Thoracic aorta (tissue), 2 donors: ENCODE results near the gene MZB1. TPM values are rescaled to one million over a fixed set of nuclear protein-coding genes. Genes with fewer than 3 reads are reported as not detected.

Experiments
- ATAC-seq: fragments of 150-250 bp; one replicate; pipeline ENCODE4 v1.8.0; 2017; ENCODE audit warnings: low read depth; ENCODE audit not compliant: insufficient number of reproducible peaks, low FRiP score
- DNase-seq: peaks from one replicate; pipeline ENCODE4 v3.0.0-alpha.2; 2020; ENCODE audit warnings: low spot score
- H3K27ac ChIP-seq, 2 donors: fragments of 200-600 bp; sonication (generic); 1 replicate in 1 of 2; 2 replicates in 1 of 2; pipeline ENCODE4 v1.5.1; 2016; ENCODE audit warnings: mild to moderate bottlenecking in 2 of 2, moderate library complexity in 2 of 2
- H3K27me3 ChIP-seq: fragments of 200-600 bp; sonication (generic); replicated peaks from 2 replicates; pipeline ENCODE4 v1.6.0; 2016; ENCODE audit warnings: mild to moderate bottlenecking; ENCODE audit not compliant: insufficient read depth
- H3K36me3 ChIP-seq: fragments of 200-600 bp; sonication (generic); one replicate; pipeline ENCODE4 v1.5.1; 2016
- H3K4me1 ChIP-seq, 2 donors: fragments of 200-600 bp; sonication (generic); 1 replicate in 1 of 2; 2 replicates in 1 of 2; pipeline versions ENCODE4 v1.5.1 to v1.6.0; 2016; ENCODE audit warnings: low read depth in 2 of 2, mild to moderate bottlenecking in 1 of 2; ENCODE audit not compliant: control insufficient read depth in 1 of 2
- H3K4me3 ChIP-seq: fragments of 200-600 bp; sonication (generic); 2 replicates; pipeline ENCODE4 v1.5.1; 2016; ENCODE audit warnings: mild to moderate bottlenecking
- H3K9me3 ChIP-seq: fragments of 200-600 bp; sonication (generic); 2 replicates; pipeline ENCODE4 v1.5.1; 2016
- total RNA-seq, 2 donors: library from RNA; depleted of rRNA; stranded (reverse); fragments of >200 nt; gene quantifications; one replicate each; pipeline versions ENCODE4 v1.1.0 to v1.2.3, GENCODE V29; 2016
- TF ChIP-seq, protein P1 (sequence below): fragments of 200-600 bp; sonication (generic); IDR thresholded peaks from one replicate; pipeline ENCODE4 v1.5.1; 2019; ENCODE audit warnings: antibody characterized with exemption

The MZB1 gene
- total RNA-seq, 2 donors from 2014 or later = not detected

DNA sequence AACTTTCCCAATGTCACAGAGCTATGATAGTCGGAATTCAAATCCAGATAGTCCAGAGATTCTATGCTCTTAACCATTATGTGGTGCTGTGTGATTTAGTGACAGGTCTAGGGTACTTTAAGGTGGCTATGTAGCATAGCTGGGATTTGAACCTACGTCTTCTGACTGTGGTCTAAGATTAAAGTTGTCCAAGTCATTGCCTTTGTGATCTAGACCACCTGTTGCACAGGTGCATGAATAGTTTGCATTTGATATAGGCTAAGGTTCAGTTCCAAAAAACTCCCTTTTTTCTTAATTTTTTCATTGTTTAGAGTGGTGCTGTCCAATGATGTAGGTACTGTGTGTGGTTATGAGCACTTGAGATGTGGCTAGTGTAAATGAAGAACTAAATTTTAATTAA lies 45.5 kb downstream of the MZB1 start:
- Histone ChIP-seq H3K9me3 (no peaks in the 10 kb centered on the region), H3K27ac (no peak overlapping the region), H3K4me3 (no peak overlapping the region), H3K36me3 (no peaks in the 10 kb centered on the region), H3K27me3 (no peaks in the 10 kb centered on the region), H3K4me1 (peaks cover 23 to 32% of the 10 kb centered on the region in 2 donors)
- DNase-seq (no peak), ATAC-seq (no peak)
- TF ChIP-seq, protein P1, sequence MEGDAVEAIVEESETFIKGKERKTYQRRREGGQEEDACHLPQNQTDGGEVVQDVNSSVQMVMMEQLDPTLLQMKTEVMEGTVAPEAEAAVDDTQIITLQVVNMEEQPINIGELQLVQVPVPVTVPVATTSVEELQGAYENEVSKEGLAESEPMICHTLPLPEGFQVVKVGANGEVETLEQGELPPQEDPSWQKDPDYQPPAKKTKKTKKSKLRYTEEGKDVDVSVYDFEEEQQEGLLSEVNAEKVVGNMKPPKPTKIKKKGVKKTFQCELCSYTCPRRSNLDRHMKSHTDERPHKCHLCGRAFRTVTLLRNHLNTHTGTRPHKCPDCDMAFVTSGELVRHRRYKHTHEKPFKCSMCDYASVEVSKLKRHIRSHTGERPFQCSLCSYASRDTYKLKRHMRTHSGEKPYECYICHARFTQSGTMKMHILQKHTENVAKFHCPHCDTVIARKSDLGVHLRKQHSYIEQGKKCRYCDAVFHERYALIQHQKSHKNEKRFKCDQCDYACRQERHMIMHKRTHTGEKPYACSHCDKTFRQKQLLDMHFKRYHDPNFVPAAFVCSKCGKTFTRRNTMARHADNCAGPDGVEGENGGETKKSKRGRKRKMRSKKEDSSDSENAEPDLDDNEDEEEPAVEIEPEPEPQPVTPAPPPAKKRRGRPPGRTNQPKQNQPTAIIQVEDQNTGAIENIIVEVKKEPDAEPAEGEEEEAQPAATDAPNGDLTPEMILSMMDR = no peak

GRCh38 chr5:139343476-139343875 lies 46.2 kb downstream of the MZB1 start:
- no peak for DNase-seq
- Histone ChIP-seq H3K4me1 (peaks cover 20 to 32% of the 10 kb centered on the region in 2 donors), H3K27ac (no peak overlapping the region), H3K9me3 (no peaks in the 10 kb centered on the region), H3K36me3 (no peaks in the 10 kb centered on the region), H3K27me3 (no peaks in the 10 kb centered on the region), H3K4me3 (peak overlapping the region; percentile 91)
- ATAC-seq = no peak
- TF ChIP-seq, protein P1 = no peak

- no peaks in the 10 kb centered on the region for H3K36me3 ChIP-seq
- no peaks in the 10 kb centered on the region for H3K27me3 ChIP-seq
- no peak for ATAC-seq
- H3K4me3 ChIP-seq = peak overlapping the region; percentile 91
- TF ChIP-seq, protein P1 = no peak
- H3K9me3 ChIP-seq = no peaks in the 10 kb centered on the region
- H3K27ac ChIP-seq = peak overlapping the region; percentile 95 to 97
- no peak for DNase-seq
- peaks cover 17 to 32% of the 10 kb centered on the region in 2 donors for H3K4me1 ChIP-seq
These were observed 47.3 kb downstream of the MZB1 start for GRCh38 chr5:139342423-139342723.

DNA sequence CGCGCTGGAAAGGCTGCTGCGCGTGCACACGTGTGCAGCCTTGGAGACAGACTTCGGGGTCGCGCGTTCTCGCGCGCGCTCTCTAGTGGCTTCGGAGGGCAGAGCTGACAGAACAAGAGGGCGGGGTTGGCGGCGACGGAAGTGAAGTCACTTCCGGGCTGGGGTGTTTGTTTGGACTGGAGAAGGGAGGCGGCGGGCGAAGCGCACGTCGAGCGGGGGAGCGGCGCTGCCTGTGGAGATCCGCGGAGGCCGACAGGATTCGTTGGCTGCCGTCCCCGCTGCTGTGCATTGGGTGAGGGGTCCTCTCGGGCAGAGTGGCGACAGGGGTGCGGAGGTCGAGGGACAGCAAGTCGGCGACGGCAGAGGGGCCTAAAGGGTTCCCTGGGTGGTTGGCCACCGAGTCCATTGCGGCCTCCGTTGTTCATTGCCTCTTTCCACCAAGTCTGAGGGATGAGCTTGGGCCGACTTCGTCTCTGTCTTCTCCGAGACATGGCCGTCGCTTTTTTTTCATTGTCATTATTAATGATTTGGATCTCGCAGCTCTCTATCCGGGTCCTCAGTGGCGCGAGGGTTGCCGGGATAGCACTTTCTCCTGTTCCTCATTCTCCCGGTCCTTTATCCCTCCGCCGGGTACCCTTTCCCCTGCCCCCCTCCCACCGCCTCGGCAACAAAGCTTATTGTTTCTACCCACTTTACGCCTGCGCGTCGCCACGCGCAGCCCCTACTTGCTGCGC lies 47.9 kb downstream of the MZB1 start, which contains the start of gene PAIP2:
Gene PAIP2 (plus strand): TSS at position 166 of the 734 bp plus-strand sequence. CDS start 21,931 bp downstream, outside the sequence.
- Histone ChIP-seq H3K27ac (peak within 1 kb of the TSS; percentile 95 to 97), H3K27me3 (no peaks in the 10 kb centered on the region), H3K36me3 (no peaks in the 10 kb centered on the region), H3K4me1 (peaks cover 17 to 36% of the 10 kb centered on the region in 2 donors), H3K9me3 (no peaks in the 10 kb centered on the region), H3K4me3 (peak within 1 kb of the TSS; percentile 91)
- TF ChIP-seq, protein P1 = peak; percentile 60
- DNase-seq (peak; percentile 95), ATAC-seq (peak; percentile 93)

DNA sequence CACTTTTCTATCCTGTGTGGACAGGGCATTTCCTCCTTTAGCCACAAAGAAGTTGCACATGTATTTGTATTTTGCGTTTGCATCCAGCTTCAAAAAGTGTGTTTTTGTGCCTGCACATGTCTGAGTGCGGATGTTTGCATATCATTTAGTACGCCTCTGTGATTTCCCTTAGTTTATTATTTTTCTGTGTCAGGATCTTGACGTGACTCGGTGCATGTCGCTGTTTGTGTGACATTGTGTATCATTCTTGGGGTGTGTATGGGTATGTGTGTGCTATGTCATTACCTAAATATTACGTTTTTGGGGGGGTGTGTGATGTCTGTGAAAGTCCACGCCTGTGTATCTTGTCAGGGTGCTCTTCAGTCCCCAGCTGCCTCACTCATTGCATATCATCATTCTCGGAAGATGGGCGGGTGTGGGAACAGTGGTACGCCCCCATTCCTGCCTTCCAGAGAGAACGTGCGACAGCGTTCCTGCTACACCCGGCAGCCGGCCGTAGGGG lies 48.5 kb downstream of the MZB1 start:
- Histone ChIP-seq H3K27me3 (no peaks in the 10 kb centered on the region), H3K27ac (peak overlapping the region in 1 of 2 donors; percentile 97), H3K9me3 (no peaks in the 10 kb centered on the region), H3K36me3 (no peaks in the 10 kb centered on the region), H3K4me3 (peak overlapping the region; percentile 91), H3K4me1 (peaks cover 16 to 42% of the 10 kb centered on the region in 2 donors)
- TF ChIP-seq, protein P1 = no peak
- DNase-seq (no peak), ATAC-seq (peak; percentile 8)
